GM12892 (cell line): ENCODE data around the gene PFN3.

Experiments
- DNase-seq: peaks from one replicate; pipeline ENCODE4 v3.0.0; 2011; ENCODE audit not compliant: insufficient read length
- FAIRE-seq: peaks from 2 replicates; lab custom pipeline; 2011; peaks lifted over from hg19 to GRCh38; lab: Jason Lieb, UNC
- POLR2A ChIP-seq: IDR thresholded peaks from 2 replicates; pipeline ENCODE4 v1.6.1; 2011; ENCODE audit warnings: low read depth, low read length, control low read depth
- POLR2AphosphoS5 ChIP-seq: IDR thresholded peaks from 2 replicates; pipeline ENCODE4 v1.6.1; 2011; ENCODE audit warnings: low read depth, low read length, control low read depth
- TAF1 ChIP-seq: IDR thresholded peaks from 2 replicates; pipeline ENCODE4 v1.6.1; 2011; ENCODE audit warnings: low read depth, mild to moderate bottlenecking, control low read depth, low read length, borderline replicate concordance

Gene PFN3

GRCh38 chr5:177403102-177403791 lies 2.8 kb upstream of the PFN3 start:
- DNase-seq: no peak
- no peak for FAIRE-seq
- TF ChIP-seq POLR2A (no peak), POLR2AphosphoS5 (no peak), TAF1 (no peak)

DNA sequence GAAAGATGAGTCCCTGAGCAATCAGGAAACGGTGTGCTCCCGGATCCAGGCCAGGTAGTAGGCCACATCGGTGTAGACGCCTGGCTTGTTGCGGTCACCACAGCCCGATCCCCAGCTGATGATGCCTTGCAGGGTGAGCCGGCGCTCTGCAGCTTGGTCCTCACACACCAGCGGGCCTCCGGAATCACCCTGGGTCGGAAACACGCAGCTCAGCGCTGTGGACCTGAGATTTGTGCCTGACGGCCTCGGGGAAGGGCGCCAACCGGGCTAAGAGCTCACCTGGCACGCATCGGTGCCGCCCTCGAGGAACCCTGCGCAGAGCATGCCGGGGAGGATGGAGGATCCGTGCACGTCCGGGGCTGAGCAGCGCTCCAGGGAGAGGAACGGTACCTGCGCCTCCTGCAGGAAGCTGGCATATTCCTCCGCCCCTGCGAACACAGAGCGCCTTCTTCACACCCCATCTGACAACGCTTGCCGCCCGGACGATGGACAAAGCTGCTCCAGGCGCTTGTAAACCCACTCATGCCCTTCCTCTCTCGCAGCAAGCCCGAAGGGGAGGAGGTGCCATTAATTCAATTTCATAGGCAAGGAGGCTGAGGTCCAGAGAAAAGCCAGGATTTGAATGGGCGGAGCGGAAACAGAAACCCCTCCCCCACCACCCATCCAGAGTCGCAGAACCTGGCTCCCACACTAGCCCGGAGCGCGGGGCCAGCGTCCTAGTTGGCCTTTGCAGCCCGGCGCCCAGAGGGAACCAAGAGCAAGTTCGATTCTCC lies 2.0 kb upstream of the PFN3 start:
- DNase-seq: peak; percentile 68
- peak; percentile 66 for FAIRE-seq
- no peak for TF ChIP-seq TAF1

DNA sequence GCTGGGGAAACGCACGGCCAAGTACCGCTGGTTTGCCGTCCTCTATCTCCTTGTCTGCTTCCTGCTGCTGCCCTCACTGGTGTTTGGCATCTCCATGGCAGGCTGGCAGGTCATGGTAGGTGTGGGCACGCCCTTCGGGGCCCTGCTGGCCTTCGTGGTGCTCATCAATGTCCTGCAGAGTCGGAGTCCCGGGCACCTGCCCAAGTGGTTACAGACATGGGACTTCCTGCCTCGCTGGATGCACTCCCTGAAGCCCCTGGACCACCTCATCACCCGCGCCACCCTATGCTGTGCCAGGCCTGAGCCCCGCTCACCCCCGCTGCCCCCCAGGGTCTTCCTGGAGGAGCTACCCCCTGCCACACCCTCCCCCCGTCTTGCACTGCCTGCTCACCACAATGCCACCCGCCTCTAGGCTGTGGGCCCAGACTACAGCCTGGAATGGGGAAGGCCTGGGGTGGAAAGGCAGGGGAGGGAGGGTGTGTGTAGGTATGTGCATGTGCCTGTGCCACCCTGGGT lies 2.5 kb downstream of the PFN3 start:
- no peak for DNase-seq
- FAIRE-seq: no peak
- TF ChIP-seq POLR2AphosphoS5 (no peak), TAF1 (no peak), POLR2A (no peak)

- no peak for TF ChIP-seq TAF1
- no peak for TF ChIP-seq POLR2AphosphoS5
- TF ChIP-seq POLR2A: no peak
- FAIRE-seq (no peak), DNase-seq (no peak)
These were observed 3.7 kb downstream of the PFN3 start for GRCh38 chr5:177396807-177397206.

- DNase-seq (no peak), FAIRE-seq (no peak)
- TF ChIP-seq POLR2AphosphoS5: no peak
- TF ChIP-seq TAF1: no peak
- no peak for TF ChIP-seq POLR2A
These were observed 4.4 kb downstream of the PFN3 start for GRCh38 chr5:177396078-177396477.

DNA sequence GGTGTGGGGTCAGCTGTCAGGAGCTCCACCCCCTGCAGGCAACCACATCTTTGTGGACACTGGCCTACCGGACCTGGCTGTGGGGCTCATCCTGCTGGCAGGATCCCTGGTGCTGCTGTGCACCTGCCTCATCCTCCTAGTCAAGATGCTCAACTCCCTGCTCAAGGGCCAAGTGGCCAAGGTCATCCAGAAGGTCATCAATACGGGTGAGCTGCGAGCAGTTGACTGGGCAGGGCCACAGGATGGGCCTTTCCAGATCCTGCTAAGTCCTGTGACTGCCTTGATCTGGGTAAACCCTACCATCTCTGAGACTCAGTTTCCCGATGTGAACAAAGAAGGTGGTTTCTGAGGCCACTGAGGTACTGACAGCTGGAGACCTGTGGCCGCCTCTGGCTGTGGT lies 6.5 kb downstream of the PFN3 start:
- DNase-seq (no peak), FAIRE-seq (no peak)
- no peak for TF ChIP-seq POLR2A
- no peak for TF ChIP-seq POLR2AphosphoS5
- TF ChIP-seq TAF1: no peak

GRCh38 chr5:177393206-177393765 lies 7.2 kb downstream of the PFN3 start:
- TF ChIP-seq POLR2AphosphoS5 (no peak), POLR2A (no peak), TAF1 (no peak)
- DNase-seq (no peak), FAIRE-seq (no peak)

DNA sequence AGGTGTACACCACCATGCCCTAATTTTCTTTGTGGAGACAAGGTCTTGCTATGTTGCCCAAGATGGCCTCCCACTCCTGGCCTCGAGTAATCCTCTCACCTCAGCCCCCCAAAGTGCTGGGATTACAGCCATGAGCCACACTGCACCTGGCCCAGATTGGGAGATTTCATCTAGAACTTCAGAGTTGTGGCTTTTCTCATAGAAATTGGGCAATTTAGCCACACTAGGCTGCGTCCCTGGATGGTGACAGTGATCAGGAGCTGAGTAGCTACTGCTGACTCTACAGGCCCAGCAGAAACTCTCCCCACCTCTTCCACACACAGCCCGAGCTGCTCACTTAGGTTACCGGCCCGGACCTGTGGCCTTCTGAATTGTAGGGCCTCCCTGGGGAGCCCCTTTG lies 7.7 kb downstream of the PFN3 start:
- DNase-seq (no peak), FAIRE-seq (no peak)
- no peak for TF ChIP-seq POLR2AphosphoS5
- TF ChIP-seq TAF1: no peak
- no peak for TF ChIP-seq POLR2A

DNA sequence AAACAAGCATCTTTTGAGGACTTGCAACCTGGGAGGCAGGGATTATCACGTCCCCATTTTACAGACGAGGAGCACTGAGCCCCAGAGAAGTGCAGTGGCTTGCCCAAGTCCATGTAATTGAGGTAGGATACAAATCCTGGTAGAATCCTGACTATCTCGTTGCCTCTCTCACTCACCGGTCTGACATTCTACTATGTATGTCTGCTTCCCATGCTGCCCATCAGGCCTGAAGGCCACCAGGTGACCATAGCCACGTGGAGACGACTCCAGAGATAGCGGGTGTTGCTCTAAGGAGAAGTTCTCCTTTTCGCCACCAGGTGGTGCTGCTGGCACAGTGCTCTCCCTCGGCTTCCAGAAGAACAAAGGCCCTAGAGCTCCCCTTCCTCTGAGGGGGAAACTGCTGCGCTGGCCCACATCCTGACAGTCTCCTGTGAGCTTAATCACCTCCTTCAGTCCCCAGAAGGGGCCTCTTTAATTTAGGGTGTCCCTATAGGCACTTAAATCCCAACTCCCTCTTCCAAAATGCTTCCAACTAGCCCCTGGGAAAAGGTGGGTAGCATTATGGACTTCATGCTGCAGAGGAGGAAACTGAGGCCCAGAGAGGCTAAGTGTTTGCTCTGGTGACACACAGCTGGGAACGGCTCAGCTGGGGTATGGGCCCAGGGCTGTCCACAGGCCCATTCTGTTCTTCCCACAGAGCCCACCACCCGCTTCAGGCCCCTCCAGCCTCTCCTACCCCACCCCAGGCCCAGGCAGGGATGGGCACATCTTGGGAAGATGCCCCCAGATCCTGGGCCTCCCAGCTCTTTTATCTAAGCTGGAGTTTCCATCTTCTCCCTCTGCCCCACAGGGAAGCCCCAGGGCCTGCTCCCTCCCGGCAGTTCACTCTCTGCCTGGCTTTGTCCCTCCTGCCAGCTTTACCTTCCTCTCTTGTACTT lies 9.8 kb downstream of the PFN3 start:
- TF ChIP-seq TAF1 (no peak), POLR2A (no peak), POLR2AphosphoS5 (no peak)
- peak; percentile 96 for FAIRE-seq
- DNase-seq: peak; percentile 93

GRCh38 chr5:177389241-177390169 lies 11.0 kb downstream of the PFN3 start:
- TF ChIP-seq POLR2A (peak; percentile 55; the same call in 1 of the 2 replicates), POLR2AphosphoS5 (no peak), TAF1 (peak; percentile 24; the same call in 1 of the 2 replicates)
- DNase-seq: no peak
- FAIRE-seq: peak; percentile 82
